NCI-H345 treated with DMSO at 0.1 percent for 48 hours (cell line): ENCODE measurements around the gene TBCD.

ENCODE experiments used
- DNase-seq: peaks from one replicate; lab custom pipeline; 2025; ENCODE audit not compliant: unreplicated experiment; lab: John Stamatoyannopoulos, UW

The TBCD gene

GRCh38 chr17:82898976-82899514 lies 147.2 kb downstream of the TBCD start:
- DNase-seq = no peak

- no peak for DNase-seq
Measured at GRCh38 chr17:82899941-82900340, 148.1 kb downstream of the TBCD start.

- DNase-seq = no peak
Measured at GRCh38 chr17:82900741-82901140, 148.9 kb downstream of the TBCD start.

- no peak for DNase-seq
Measured at GRCh38 chr17:82901356-82901755, 149.5 kb downstream of the TBCD start.

- no peak for DNase-seq
Measured at GRCh38 chr17:82901856-82902255, 150.0 kb downstream of the TBCD start.

- no peak for DNase-seq
Measured at GRCh38 chr17:82902972-82903874, 151.4 kb downstream of the TBCD start.

- no peak for DNase-seq
Measured at GRCh38 chr17:82905130-82905529, 153.3 kb downstream of the TBCD start.

GRCh38 chr17:82907797-82908542 lies 156.1 kb downstream of the TBCD start:
- no peak for DNase-seq

GRCh38 chr17:82908543-82909160 lies 156.8 kb downstream of the TBCD start:
- no peak for DNase-seq

GRCh38 chr17:82909322-82909904 lies 157.5 kb downstream of the TBCD start:
- DNase-seq = no peak

GRCh38 chr17:82910041-82910481 lies 158.2 kb downstream of the TBCD start:
- DNase-seq = no peak

- no peak for DNase-seq
Measured at GRCh38 chr17:82910770-82911169, 158.9 kb downstream of the TBCD start.

GRCh38 chr17:82911822-82912221 lies 160.0 kb downstream of the TBCD start:
- DNase-seq = no peak

GRCh38 chr17:82912484-82913089 lies 160.7 kb downstream of the TBCD start:
- no peak for DNase-seq

- no peak for DNase-seq
Measured at GRCh38 chr17:82913304-82914043, 161.6 kb downstream of the TBCD start.

- DNase-seq = no peak
Measured at GRCh38 chr17:82914375-82914774, 162.5 kb downstream of the TBCD start.

- no peak for DNase-seq
Measured at GRCh38 chr17:82915010-82915756, 163.3 kb downstream of the TBCD start.

- no peak for DNase-seq
Measured at GRCh38 chr17:82915757-82916027, 163.8 kb downstream of the TBCD start.

GRCh38 chr17:82917699-82918345 lies 166.0 kb downstream of the TBCD start:
- DNase-seq = no peak
